CD4-positive, alpha-beta memory T cell (primary cell): ENCODE data around the gene ATAD3B. TPM values are rescaled to one million over a fixed set of nuclear protein-coding genes. Genes with fewer than 3 reads are reported as not detected.
"Not testable (repeated sequence)": the region's sequence is repeated elsewhere in the genome, so short reads cannot be mapped to it uniquely, and the experiment has no call there.

ENCODE experiments used
- CTCF ChIA-PET: fragments of 350-600 bp; sonication (Branson Sonifier 250); formaldehyde crosslinking; loops from one replicate; lab custom pipeline; 2021; ENCODE audit warnings: inconsistent platforms; ENCODE audit not compliant: partially characterized antibody; lab: Charles Lee
- POLR2A ChIA-PET: fragments of 350-600 bp; sonication (Branson Sonifier 250); formaldehyde crosslinking; loops from one replicate; lab custom pipeline; 2021; ENCODE audit not compliant: partially characterized antibody; lab: Charles Lee
- DNase-seq, 5 donors: peaks; one replicate each; pipeline versions ENCODE4 v3.0.0 to v3.0.0-alpha.2; 2020 to 2022; ENCODE audit warnings: mixed read lengths in 1 of 5
- H3K27ac ChIP-seq: one replicate; pipeline ENCODE4 v1.7.0; 2013; ENCODE audit warnings: low read depth, low read length
- H3K27me3 ChIP-seq: 2 replicates; pipeline ENCODE4 v1.7.0; 2013; ENCODE audit warnings: mild to moderate bottlenecking, low read length, moderate library complexity; ENCODE audit not compliant: insufficient read depth
- H3K36me3 ChIP-seq: 2 replicates; pipeline ENCODE4 v1.7.0; 2013; ENCODE audit warnings: mild to moderate bottlenecking, low read length, moderate library complexity; ENCODE audit not compliant: insufficient read depth
- H3K4me1 ChIP-seq: 2 replicates; pipeline ENCODE4 v1.7.0; 2013; ENCODE audit warnings: mild to moderate bottlenecking, low read length, moderate library complexity; ENCODE audit not compliant: insufficient read depth
- H3K4me3 ChIP-seq, 2 donors: one replicate each; pipeline ENCODE4 v1.7.0; 2013; ENCODE audit warnings: low read length in 2 of 2, mild to moderate bottlenecking in 1 of 2
- H3K9me3 ChIP-seq, 2 donors: one replicate each; pipeline ENCODE4 v1.7.0; 2013; ENCODE audit warnings: low read length in 2 of 2, control low read depth in 1 of 2; ENCODE audit not compliant: control insufficient read depth in 1 of 2
- H3K27ac Mint-ChIP-seq, 7 donors: one replicate each; pipeline ENCODE4 v1.8.0; 2020 to 2021; ENCODE audit warnings: mixed read lengths in 7 of 7, mild to moderate bottlenecking in 6 of 7, inconsistent platforms in 3 of 7, moderate library complexity in 3 of 7
- H3K27me3 Mint-ChIP-seq, 2 donors: one replicate each; pipeline ENCODE4 v1.8.0; 2020 to 2021; ENCODE audit warnings: mixed read lengths in 2 of 2
- H3K36me3 Mint-ChIP-seq, 2 donors: one replicate each; pipeline ENCODE4 v1.8.0; 2020 to 2021; ENCODE audit warnings: mixed read lengths in 2 of 2, inconsistent platforms in 1 of 2, mild to moderate bottlenecking in 1 of 2
- H3K4me1 Mint-ChIP-seq, 4 donors: one replicate each; pipeline ENCODE4 v1.8.0; 2020 to 2021; ENCODE audit warnings: mixed read lengths in 4 of 4, mild to moderate bottlenecking in 1 of 4
- H3K4me3 Mint-ChIP-seq, 8 donors: one replicate each; pipeline ENCODE4 v1.8.0; 2020 to 2021; ENCODE audit warnings: mixed read lengths in 8 of 8, mild to moderate bottlenecking in 7 of 8, moderate library complexity in 6 of 8, inconsistent platforms in 3 of 8
- H3K9me3 Mint-ChIP-seq, 8 donors: one replicate each; pipeline ENCODE4 v1.8.0; 2020 to 2021; ENCODE audit warnings: mixed read lengths in 8 of 8, mild to moderate bottlenecking in 5 of 8, inconsistent platforms in 3 of 8, moderate library complexity in 1 of 8
- intact Hi-C: fragments of 100-400 bp; cut with micrococcal nuclease; formaldehyde crosslinking; loops from one replicate; pipeline ENCODE4 v1.15.1; 2023
- polyA plus RNA-seq, 2 donors: library from polyadenylated mRNA; unstranded; fragments of 300-500 nt; fragmentation: Illumina TruSeq; gene quantifications; one replicate each; pipeline ENCODE4 v1.2.3, GENCODE V29; 2021
- total RNA-seq, 2 experiments: library from RNA; stranded (reverse); gene quantifications; one replicate each; pipeline ENCODE4 v1.2.3, GENCODE V29; 2021

ATAD3B gene
- total and polyA plus RNA-seq, 4 experiments from 2014 or later: 2.9 to 53.8 (median 29.6) TPM

- peaks cover 9 to 11% of the 10 kb centered on the region in 2 donors for H3K36me3 Mint-ChIP-seq
- H3K4me1 ChIP-seq, CTCF ChIA-PET, H3K36me3 ChIP-seq, H3K27ac Mint-ChIP-seq, H3K9me3 ChIP-seq, H3K27ac ChIP-seq, DNase-seq, POLR2A ChIA-PET, H3K4me3 ChIP-seq, H3K27me3 Mint-ChIP-seq, intact Hi-C loops, H3K4me1 Mint-ChIP-seq, H3K27me3 ChIP-seq, H3K4me3 Mint-ChIP-seq: not testable (repeated sequence)
- H3K9me3 Mint-ChIP-seq: peaks cover 0 to 10% (median 7%) of the 10 kb centered on the region in 8 donors
Measured at GRCh38 chr1:1533176-1533893, 61.8 kb downstream of the ATAD3B start.

GRCh38 chr1:1533894-1534291, 62.3 kb downstream of the ATAD3B start:
- Mint-ChIP-seq H3K36me3 (peaks cover 9 to 11% of the 10 kb centered on the region in 2 donors), H3K9me3 (peaks cover 0 to 10% (median 7%) of the 10 kb centered on the region in 8 donors)
- H3K4me1 Mint-ChIP-seq, DNase-seq, H3K4me3 ChIP-seq, H3K36me3 ChIP-seq, H3K9me3 ChIP-seq, intact Hi-C loops, H3K27ac ChIP-seq, H3K27me3 Mint-ChIP-seq, CTCF ChIA-PET, POLR2A ChIA-PET, H3K4me1 ChIP-seq, H3K4me3 Mint-ChIP-seq, H3K27me3 ChIP-seq, H3K27ac Mint-ChIP-seq: not testable (repeated sequence)

GRCh38 chr1:1534401-1535154, 63.0 kb downstream of the ATAD3B start:
- Mint-ChIP-seq H3K9me3 (peaks cover 0 to 10% (median 7%) of the 10 kb centered on the region in 8 donors), H3K27me3 (no peaks in the 10 kb centered on the region), H3K27ac (no peak overlapping the region), H3K4me3 (no peak overlapping the region), H3K36me3 (peaks cover 9 to 11% of the 10 kb centered on the region in 2 donors), H3K4me1 (no peaks in the 10 kb centered on the region)
- no peaks in the 10 kb centered on the region for H3K9me3 ChIP-seq
- no peaks in the 10 kb centered on the region for H3K27me3 ChIP-seq
- intact Hi-C loops: no loop called here
- POLR2A ChIA-PET: no interaction called here
- H3K4me1 ChIP-seq: peaks cover 5% of the 10 kb centered on the region
- H3K27ac ChIP-seq: no peak overlapping the region
- H3K4me3 ChIP-seq: no peak overlapping the region
- no peak for DNase-seq
- CTCF ChIA-PET: no interaction called here
- no peaks in the 10 kb centered on the region for H3K36me3 ChIP-seq

GRCh38 chr1:1535201-1536018, 63.8 kb downstream of the ATAD3B start:
- Histone ChIP-seq H3K4me1 (peaks cover 5% of the 10 kb centered on the region), H3K36me3 (no peaks in the 10 kb centered on the region), H3K27ac (no peak overlapping the region), H3K9me3 (no peaks in the 10 kb centered on the region), H3K27me3 (no peaks in the 10 kb centered on the region), H3K4me3 (no peak overlapping the region)
- Mint-ChIP-seq H3K27ac (no peak overlapping the region), H3K9me3 (peaks cover 0 to 10% (median 7%) of the 10 kb centered on the region in 8 donors), H3K27me3 (no peaks in the 10 kb centered on the region), H3K36me3 (peaks cover 7 to 11% of the 10 kb centered on the region in 2 donors), H3K4me3 (no peak overlapping the region), H3K4me1 (no peaks in the 10 kb centered on the region)
- intact Hi-C loops: no loop called here
- DNase-seq: no peak
- ChIA-PET CTCF (no interaction called here), POLR2A (no interaction called here)

GRCh38 chr1:1536019-1536937, 64.7 kb downstream of the ATAD3B start:
- DNase-seq: no peak
- H3K27me3 ChIP-seq: no peaks in the 10 kb centered on the region
- Mint-ChIP-seq H3K9me3 (peaks cover 0 to 6% (median 5%) of the 10 kb centered on the region in 8 donors), H3K27ac (peak overlapping the region in 1 of 7 donors; percentile 48), H3K4me1 (no peaks in the 10 kb centered on the region), H3K4me3 (no peak overlapping the region), H3K27me3 (no peaks in the 10 kb centered on the region), H3K36me3 (peaks cover 4 to 6% of the 10 kb centered on the region in 2 donors)
- POLR2A ChIA-PET: no interaction called here
- H3K27ac ChIP-seq: no peak overlapping the region
- no peaks in the 10 kb centered on the region for H3K36me3 ChIP-seq
- intact Hi-C loops: no loop called here
- no peaks in the 10 kb centered on the region for H3K9me3 ChIP-seq
- H3K4me1 ChIP-seq: peaks cover 5% of the 10 kb centered on the region
- CTCF ChIA-PET: no interaction called here
- no peak overlapping the region for H3K4me3 ChIP-seq

DNA sequence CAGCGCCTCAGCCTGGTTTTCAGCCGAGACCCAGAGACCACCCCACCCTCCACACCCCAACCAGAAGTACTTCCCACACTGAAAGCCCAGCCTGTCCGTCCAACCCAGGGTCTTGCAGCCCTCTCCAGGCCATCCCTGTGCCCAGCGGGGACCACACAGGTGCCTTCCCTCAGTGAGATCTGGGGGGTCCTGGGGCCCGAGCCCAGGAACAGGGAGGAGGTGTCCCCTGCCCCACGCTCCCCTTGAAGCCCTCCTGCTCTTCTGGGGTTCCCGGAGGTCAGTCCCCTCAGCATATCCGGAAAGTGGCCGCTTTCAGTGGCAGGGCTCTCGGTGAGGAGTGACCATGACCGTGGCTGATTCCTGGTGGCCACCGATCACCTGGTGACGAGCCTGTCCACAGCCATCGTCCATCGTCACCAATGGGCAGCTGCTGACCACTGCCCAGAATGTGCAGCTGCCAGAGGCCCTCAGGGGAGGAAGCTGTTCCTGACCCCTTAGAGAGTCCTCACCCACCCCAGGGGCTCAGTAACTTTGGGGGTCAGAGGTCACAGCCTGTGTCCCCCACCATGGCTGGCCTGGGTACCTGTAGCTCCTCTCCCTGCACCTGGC, 65.5 kb downstream of the ATAD3B start:
- intact Hi-C loops: no loop called here
- H3K27me3 Mint-ChIP-seq: no peaks in the 10 kb centered on the region
- Histone ChIP-seq H3K4me3 (no peak overlapping the region), H3K4me1 (peaks cover 5% of the 10 kb centered on the region), H3K27ac (no peak overlapping the region), H3K9me3 (no peaks in the 10 kb centered on the region), H3K36me3 (no peaks in the 10 kb centered on the region), H3K27me3 (no peaks in the 10 kb centered on the region)
- peaks cover 0 to 4% (median 1%) of the 10 kb centered on the region in 4 donors for H3K4me1 Mint-ChIP-seq
- DNase-seq: no peak
- H3K36me3 Mint-ChIP-seq: peaks cover 3% of the 10 kb centered on the region in 2 donors
- H3K4me3 Mint-ChIP-seq: no peak overlapping the region
- H3K9me3 Mint-ChIP-seq: peaks cover 0 to 2% (median 2%) of the 10 kb centered on the region in 8 donors
- ChIA-PET CTCF (no interaction called here), POLR2A (no interaction called here)
- H3K27ac Mint-ChIP-seq: peak overlapping the region in 1 of 7 donors; percentile 48
